Endothelial cell of umbilical vein (primary cell): ENCODE measurements around the gene CD93. TPM values are rescaled to one million over a fixed set of nuclear protein-coding genes. Genes with fewer than 3 reads are reported as not detected.

Experiments
- BruUV-seq: library from RNA; stranded (reverse); fragments of 400-500 nt; replicated peaks from 2 replicates; lab custom pipeline; 2021; lab: Mats Ljungman, UMichigan
- CTCF ChIA-PET: fragments of 300-600, 350-600 bp; sonication (Branson Sonifier 250); formaldehyde crosslinking; loops from one replicate; lab custom pipeline; 2021; ENCODE audit warnings: antibody characterized with exemption, inconsistent platforms; lab: Charles Lee
- POLR2A ChIA-PET: fragments of 300-600, 350-600 bp; sonication (Branson Sonifier 250); formaldehyde crosslinking; loops from one replicate; lab custom pipeline; 2021; ENCODE audit warnings: antibody characterized with exemption, inconsistent platforms; lab: Charles Lee
- DNase-seq: peaks from one replicate; pipeline ENCODE4 v3.0.0-alpha.2; 2011; ENCODE audit warnings: low read depth, low spot score
- FAIRE-seq: peaks from 2 replicates; lab custom pipeline; 2011; peaks lifted over from hg19 to GRCh38; lab: Jason Lieb, UNC
- H2AFZ ChIP-seq: 2 replicates; pipeline ENCODE4 v1.6.0; 2012; ENCODE audit warnings: low read depth, low read length, control low read depth, inconsistent platforms
- H3K27ac ChIP-seq: 2 replicates; pipeline ENCODE4 v1.5.1; 2011; ENCODE audit warnings: low read depth, mild to moderate bottlenecking, control low read depth, low read length, moderate library complexity; ENCODE audit not compliant: insufficient read depth
- H3K27me3 ChIP-seq, 2 experiments: 2 replicates each; pipeline versions ENCODE4 v1.6.0 to v1.6.1; 2011; ENCODE audit warnings: low read length in 2 of 2, mixed read lengths in 1 of 2; ENCODE audit not compliant: control insufficient read depth in 2 of 2, insufficient read depth in 2 of 2
- H3K36me3 ChIP-seq, 2 experiments: 2 replicates in 1 of 2; 3 replicates in 1 of 2; pipeline ENCODE4 v1.5.1; 2011; ENCODE audit warnings: low read length in 2 of 2, mild to moderate bottlenecking in 1 of 2, moderate library complexity in 1 of 2; ENCODE audit not compliant: control insufficient read depth in 2 of 2, insufficient read depth in 2 of 2; ENCODE audit errors: extremely low read depth in 1 of 2
- H3K4me1 ChIP-seq: 3 replicates; pipeline ENCODE4 v1.5.1; 2011; ENCODE audit warnings: mild to moderate bottlenecking, low read length; ENCODE audit not compliant: control insufficient read depth, insufficient read depth; ENCODE audit errors: extremely low read depth
- H3K4me2 ChIP-seq: 2 replicates; pipeline ENCODE4 v1.6.1; 2011; ENCODE audit warnings: low read length, control low read depth, mixed read lengths; ENCODE audit not compliant: insufficient read depth
- H3K4me3 ChIP-seq, 3 experiments: fragments of 200-600 bp in 1 of 3; sonication (generic), shearing (Covaris generic) in 1 of 3; replicated peaks in 1 of 3; 2 replicates each; pipeline ENCODE4 v1.5.1; 2011 to 2016; ENCODE audit warnings: control low read depth in 3 of 3, low read length in 3 of 3, mild to moderate bottlenecking in 2 of 3, inconsistent platforms in 1 of 3, low read depth in 1 of 3, moderate library complexity in 1 of 3; ENCODE audit not compliant: insufficient read depth in 1 of 3
- H3K79me2 ChIP-seq: 2 replicates; pipeline ENCODE4 v1.6.0; 2012; ENCODE audit warnings: low read length, inconsistent platforms; ENCODE audit not compliant: control insufficient read depth, insufficient read depth
- H3K9ac ChIP-seq: replicated peaks from 2 replicates; pipeline ENCODE3; 2011; ENCODE audit warnings: low read length, control low read depth; ENCODE audit not compliant: insufficient read depth; ENCODE audit errors: extremely low read depth
- H3K9me1 ChIP-seq: replicated peaks from 3 replicates; pipeline ENCODE4 v1.6.0; 2011; ENCODE audit warnings: mild to moderate bottlenecking, low read length; ENCODE audit not compliant: control insufficient read depth, insufficient read depth; ENCODE audit errors: extremely low read depth
- H3K9me3 ChIP-seq: replicated peaks from 2 replicates; pipeline ENCODE4 v1.5.1; 2012; ENCODE audit warnings: low read length, inconsistent platforms; ENCODE audit not compliant: control insufficient read depth, insufficient read depth
- H4K20me1 ChIP-seq: replicated peaks from 2 replicates; pipeline ENCODE3; 2011; ENCODE audit warnings: mild to moderate bottlenecking, low read length; ENCODE audit not compliant: control insufficient read depth, insufficient read depth; ENCODE audit errors: extremely low read depth
- CTCF ChIP-seq, 2 donors: IDR thresholded peaks; 1 replicate in 1 of 2; 2 replicates in 1 of 2; pipeline ENCODE4 v1.5.1; 2011; ENCODE audit warnings: low read length in 2 of 2, mild to moderate bottlenecking in 2 of 2, moderate library complexity in 2 of 2, control low read depth in 1 of 2, inconsistent platforms in 1 of 2, low read depth in 1 of 2; ENCODE audit not compliant: insufficient read depth in 1 of 2; ENCODE audit errors: extremely low read depth in 1 of 2
- EZH2 ChIP-seq: IDR thresholded peaks from 2 replicates; pipeline ENCODE4 v1.6.1; 2012; ENCODE audit warnings: borderline replicate concordance, low read depth, mild to moderate bottlenecking, moderate library complexity, low read length, inconsistent platforms; ENCODE audit not compliant: severe bottlenecking
- FOS ChIP-seq: IDR thresholded peaks from 2 replicates; pipeline ENCODE4 v1.6.1; 2011; ENCODE audit warnings: mild to moderate bottlenecking, low read length, moderate library complexity, borderline replicate concordance; ENCODE audit not compliant: insufficient read depth
- GATA2 ChIP-seq: IDR thresholded peaks from 2 replicates; pipeline ENCODE4 v1.7.0; 2011; ENCODE audit warnings: low read depth, mild to moderate bottlenecking, moderate library complexity, mixed read lengths, low read length; ENCODE audit not compliant: insufficient read length, insufficient read depth
- JUN ChIP-seq: IDR thresholded peaks from 2 replicates; pipeline ENCODE4 v1.6.1; 2011; ENCODE audit warnings: borderline replicate concordance, low read depth; ENCODE audit not compliant: insufficient read length, insufficient read depth
- MAX ChIP-seq: IDR thresholded peaks from 2 replicates; pipeline ENCODE4 v1.6.1; 2011; ENCODE audit not compliant: insufficient read depth, insufficient read length
- MYC ChIP-seq: IDR thresholded peaks from one replicate; pipeline ENCODE4 v1.6.1; 2011; ENCODE audit warnings: mild to moderate bottlenecking, low read depth, low read length
- POLR2A ChIP-seq: IDR thresholded peaks from 2 replicates; pipeline ENCODE4 v1.6.1; 2012; ENCODE audit warnings: low read depth, mild to moderate bottlenecking, control low read depth, low read length
- POLR2AphosphoS5 ChIP-seq: IDR thresholded peaks from 2 replicates; pipeline ENCODE4 v1.6.1; 2012; ENCODE audit warnings: low read depth, mild to moderate bottlenecking, control low read depth, low read length, moderate library complexity; ENCODE audit not compliant: insufficient read depth
- dilution Hi-C: fragments of 300-500 bp; cut with MboI; formaldehyde crosslinking; loops from one replicate; pipeline ENCODE4 v1.15.0; 2019; ENCODE audit warnings: low sequenced_read_pairs; ENCODE audit not compliant: extremely low pct_ligation_motif_present
- intact Hi-C: fragments of 100-400 bp; cut with micrococcal nuclease; formaldehyde crosslinking; loops from one replicate; pipeline ENCODE4 v1.10.0; 2022
- polyA plus RNA-seq, 4 experiments: library from polyadenylated mRNA; depleted of rRNA in 3 of 4; stranded (reverse) in 3 of 4; unstranded in 1 of 4; fragments of >200 nt; gene quantifications; 2 replicates each; pipeline versions ENCODE4 v1.2.1 to v1.2.3, GENCODE V29; 2011 to 2012; ENCODE audit warnings: missing spikeins in 1 of 4
- total RNA-seq: library from RNA; stranded (reverse); gene quantifications from 2 replicates; pipeline ENCODE4 v1.2.3, GENCODE V29; 2021

CD93 gene
- total and polyA plus RNA-seq, 2 donors (not counting 3 experiments of a cell fraction or from before 2014, with no cell fraction given): 180 to 413 TPM

GRCh38 chr20:23092861-23093495 is 6.9 kb upstream of the CD93 start:
- Histone ChIP-seq H3K4me3 (no peak overlapping the region), H3K79me2 (no peaks in the 10 kb centered on the region), H3K9me1 (no peaks in the 10 kb centered on the region), H3K9ac (no peak overlapping the region), H3K4me1 (peaks cover 41% of the 10 kb centered on the region), H3K4me2 (no peak overlapping the region), H3K9me3 (no peaks in the 10 kb centered on the region), H3K27me3 (no peaks in the 10 kb centered on the region), H2AFZ (no peak overlapping the region), H4K20me1 (no peaks in the 10 kb centered on the region), H3K27ac (peak overlapping the region; percentile 14), H3K36me3 (no peaks in the 10 kb centered on the region)
- intact Hi-C loops: loop anchor here (1.0 kb wide), 1 partner anchor 10 kb away; no protein-coding TSS in a partner anchor
- dilution Hi-C loops: no loop called here
- DNase-seq (no peak), FAIRE-seq (no peak)
- no peak for TF ChIP-seq EZH2
- no peak for TF ChIP-seq MAX
- no peak for TF ChIP-seq FOS
- no peak for TF ChIP-seq JUN
- no peak for TF ChIP-seq POLR2A
- no peak for TF ChIP-seq CTCF (IDR thresholded peaks at IDR 0.05; ENCODE audit: extremely low read depth in 1 of 2, insufficient read depth in 1 of 2, low read depth in 1 of 2, low read length in 2 of 2)
- no peak for TF ChIP-seq POLR2AphosphoS5
- TF ChIP-seq MYC: no peak
- no peak for TF ChIP-seq GATA2
- POLR2A ChIA-PET: interaction anchor here (1.0 to 1.1 kb wide), 2 partner anchors 10 to 13 kb away, joined by 4 read pairs; no protein-coding TSS in a partner anchor
- no TSS peak for BruUV-seq
- CTCF ChIA-PET: interaction anchor here (0.9 to 1.6 kb wide), 10 partner anchors 7 to 166 kb away, joined by 3 to 5 read pairs (median 3); no protein-coding TSS in a partner anchor
